Stimulated activated CD4-positive, alpha-beta T cell treated with anti-CD3 and anti-CD28 coated beads, Interleukin-4, amount 100 ng/mL, for 48 hours (primary cell): ENCODE measurements around the gene ARHGEF1.

Experiments used
- DNase-seq, 2 donors: peaks; one replicate each; pipeline ENCODE4 v3.0.0-alpha.2; 2020; ENCODE audit warnings: low read depth in 2 of 2

Gene ARHGEF1

DNA sequence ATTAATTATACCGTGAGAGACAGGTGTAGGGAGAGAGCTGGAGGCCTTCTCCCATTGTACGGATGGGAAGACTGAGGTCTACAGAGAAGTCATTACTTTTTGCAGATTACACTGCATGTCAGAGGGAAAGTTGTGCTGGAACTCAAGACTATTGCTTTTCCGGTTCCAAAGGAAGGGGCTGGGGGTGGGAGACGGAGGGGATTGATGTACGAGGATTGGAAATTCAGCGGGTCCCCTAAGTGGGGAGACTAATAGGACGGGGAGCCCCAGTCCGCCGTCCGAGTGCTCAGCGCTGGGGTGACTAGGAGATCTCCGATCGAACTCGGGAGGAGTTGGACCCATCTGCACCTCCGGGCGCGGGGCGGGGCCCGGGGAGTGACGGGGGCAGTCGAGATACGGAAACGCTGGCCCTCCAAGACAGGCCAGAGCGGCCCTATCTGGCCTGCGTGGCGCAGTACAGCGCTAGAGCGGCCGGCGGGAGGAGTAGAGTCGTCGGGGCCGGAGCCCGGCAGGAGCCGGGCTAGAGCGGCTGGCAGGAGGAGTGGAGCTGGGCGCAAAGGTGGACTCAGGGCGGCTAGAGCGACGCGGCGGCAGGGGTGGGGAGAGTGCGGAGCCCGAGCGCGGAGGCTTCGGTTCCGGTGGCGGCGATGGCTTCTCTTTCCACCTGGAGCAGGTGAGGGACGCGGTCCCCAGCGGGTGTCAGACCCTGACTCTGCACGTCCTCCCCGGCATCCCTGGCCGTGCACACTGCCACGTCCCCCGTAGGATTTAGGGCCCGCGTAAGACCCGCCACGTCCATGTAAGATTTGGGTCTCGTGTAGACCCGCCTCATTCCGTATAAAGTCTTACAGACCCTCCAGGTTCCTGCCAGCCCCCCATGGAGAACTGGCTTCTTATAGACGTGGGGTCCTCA lies 1.1 kb downstream of the ARHGEF1 start:
- peak; percentile 86 to 87 for DNase-seq

DNA sequence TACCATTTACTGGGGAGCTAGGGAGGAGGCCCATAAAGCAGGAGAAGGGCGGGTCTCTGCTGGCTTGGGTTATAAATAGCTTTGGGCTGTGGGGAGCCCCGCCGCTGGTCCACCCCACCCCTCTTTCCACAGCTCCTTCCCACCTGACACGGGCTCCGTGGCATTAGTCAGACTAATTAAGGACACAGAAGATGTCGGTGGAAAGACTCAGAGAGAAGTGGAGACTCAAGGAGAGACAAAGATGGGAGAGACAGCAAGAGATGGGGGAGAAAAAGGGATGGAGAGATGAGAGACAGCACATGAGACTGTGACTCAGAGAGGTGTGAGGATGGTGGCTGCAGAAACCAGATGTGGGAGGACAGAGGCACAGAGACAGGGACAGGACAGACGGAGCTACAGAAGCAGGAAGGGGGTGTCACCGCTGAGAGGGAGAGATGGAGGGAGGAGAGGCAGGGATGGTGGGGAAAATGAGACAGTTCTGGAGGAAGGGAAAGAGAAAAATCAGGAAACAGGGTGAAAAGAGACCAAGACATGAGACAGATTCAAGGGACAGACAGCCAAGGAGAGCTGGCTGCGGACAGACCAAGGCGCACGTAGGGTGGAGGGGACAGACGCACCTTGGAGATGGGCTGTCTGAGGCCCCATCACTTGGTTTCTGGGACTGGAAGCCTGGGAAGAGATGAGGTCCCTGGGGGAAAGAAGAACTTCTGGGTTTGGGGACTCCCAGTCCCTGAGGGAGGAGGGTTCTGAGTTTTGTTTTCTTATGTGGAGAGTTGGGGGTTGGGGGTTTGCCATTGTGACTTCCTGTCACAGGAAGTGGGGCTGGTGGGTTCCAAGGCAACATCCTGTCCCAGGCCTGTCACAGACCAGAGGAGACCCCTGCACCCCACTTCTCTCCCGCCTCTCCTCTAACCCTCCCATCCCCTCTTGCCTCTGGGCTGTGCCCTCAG lies 4.1 kb downstream of the ARHGEF1 start:
- peak in 1 of 2 donors; percentile 46 for DNase-seq

DNA sequence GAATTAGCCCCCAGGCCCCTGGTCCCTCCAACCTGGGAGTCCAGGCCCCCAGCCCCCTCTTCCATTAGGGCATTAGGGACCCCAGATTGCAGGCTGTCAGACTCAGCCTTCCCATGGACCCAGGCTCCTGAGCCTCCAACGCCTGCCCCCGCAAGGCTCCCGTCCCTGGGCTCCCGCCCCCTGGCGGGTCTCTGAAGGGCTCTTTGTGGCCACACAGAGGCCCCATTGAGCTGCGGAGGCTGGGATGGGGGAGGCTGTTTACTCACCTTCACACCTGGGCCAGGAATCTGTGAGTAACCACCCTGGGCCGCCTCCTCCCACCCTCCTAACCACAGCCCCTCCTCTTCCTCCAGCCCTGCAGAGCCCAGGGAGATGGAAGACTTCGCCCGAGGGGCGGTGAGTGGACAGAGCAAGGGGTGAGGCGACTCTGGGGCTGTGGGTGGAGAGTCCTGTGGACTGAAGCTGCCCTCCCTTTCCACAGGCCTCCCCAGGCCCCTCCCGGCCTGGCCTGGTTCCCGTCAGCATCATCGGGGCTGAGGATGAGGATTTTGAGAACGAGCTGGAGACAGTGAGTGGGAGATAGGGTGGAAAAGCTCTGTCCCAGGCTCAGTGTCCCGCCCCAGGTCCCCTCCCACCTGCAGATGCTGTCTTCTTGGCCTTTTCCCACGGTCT lies 4.9 kb downstream of the ARHGEF1 start:
- peak; percentile 74 to 80 for DNase-seq

DNA sequence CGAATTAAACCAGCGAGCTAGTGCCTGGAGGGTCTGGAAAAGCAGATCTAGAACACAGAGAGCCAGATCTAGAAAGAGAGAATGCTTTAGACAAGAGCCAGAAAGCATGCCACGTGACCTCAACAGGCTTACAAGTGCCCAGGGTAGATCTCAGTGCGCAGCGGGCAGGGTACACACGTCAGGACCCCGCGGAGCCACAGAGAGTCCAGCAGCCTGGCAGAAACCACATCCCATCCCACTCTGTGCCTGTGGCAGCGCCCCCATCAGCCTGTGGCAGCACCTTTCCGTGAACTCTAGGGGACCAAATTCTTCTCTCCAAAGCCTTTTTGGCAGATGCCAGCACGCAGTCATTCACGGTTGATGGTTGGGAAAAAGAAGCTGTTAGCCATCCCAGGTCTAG lies 5.9 kb downstream of the ARHGEF1 start:
- DNase-seq = no peak

DNA sequence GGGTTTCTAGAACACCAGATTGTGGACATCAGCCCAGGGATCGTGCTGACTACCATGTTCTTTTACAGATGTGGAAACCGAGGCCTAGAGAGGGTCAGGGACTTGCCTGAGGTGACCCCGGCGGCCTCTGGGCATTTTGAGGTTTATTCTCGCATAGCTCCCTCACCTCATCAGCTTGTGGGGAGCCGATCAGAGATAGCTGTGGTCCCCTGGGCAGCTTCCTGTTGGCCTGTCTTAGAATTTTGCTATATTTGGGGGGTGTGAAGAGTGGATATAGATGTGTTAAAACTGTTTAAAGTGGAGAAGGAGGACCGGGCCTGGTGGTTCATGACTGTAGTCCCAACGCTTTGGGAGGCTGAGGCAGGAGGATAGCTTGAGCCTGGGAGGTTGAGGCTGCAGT lies 6.9 kb downstream of the ARHGEF1 start:
- DNase-seq = no peak

DNA sequence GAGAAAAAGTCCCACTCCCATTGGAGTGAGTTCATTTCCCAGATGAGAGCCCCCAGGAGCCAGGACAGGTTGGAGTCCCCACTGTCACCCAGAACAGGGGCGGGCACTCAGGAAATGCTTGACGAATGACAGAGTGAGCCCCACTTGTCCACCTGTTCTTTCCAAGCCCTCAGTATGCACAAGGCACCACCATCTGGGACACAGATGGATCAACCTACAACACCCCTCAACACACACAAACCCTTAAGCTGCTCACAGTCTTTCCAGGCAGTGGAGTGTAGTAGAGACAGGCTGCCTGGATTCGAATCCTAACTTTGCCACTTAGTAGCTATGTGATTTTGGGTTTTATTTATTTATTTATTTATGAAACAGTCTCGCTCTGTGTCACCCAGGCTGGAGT lies 8.0 kb downstream of the ARHGEF1 start:
- no peak for DNase-seq

DNA sequence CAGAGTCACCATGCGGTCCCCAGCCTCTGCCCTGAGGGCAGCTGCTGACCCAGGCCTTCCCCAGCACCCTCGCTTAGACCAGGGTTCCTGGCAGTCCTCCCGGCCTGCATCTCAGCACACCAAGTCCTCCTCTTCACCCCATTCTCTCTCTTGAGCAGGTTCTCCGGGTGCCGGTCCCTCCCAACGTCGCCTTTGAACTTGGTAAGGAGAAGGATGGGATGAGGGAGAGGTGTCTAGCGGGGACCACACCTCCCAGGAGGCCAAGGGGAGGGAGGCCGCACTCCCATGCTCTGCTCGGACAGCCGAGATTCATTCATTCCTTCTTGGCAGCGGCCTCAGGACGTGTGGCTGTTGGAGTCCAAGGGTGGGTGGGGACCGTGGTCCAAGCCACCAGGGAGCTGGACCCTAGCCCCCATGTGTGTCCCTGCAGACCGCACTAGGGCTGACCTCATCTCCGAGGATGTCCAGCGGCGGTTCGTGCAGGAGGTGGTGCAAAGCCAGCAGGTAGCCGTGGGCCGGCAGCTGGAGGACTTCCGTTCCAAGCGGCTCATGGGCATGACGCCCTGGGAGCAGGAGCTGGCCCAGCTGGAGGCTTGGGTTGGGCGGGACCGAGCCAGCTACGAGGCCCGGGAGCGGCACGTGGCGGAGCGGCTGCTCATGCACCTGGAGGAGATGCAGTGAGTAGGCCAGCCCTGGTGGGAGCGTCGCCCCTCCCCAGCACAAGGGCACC lies 9.4 kb downstream of the ARHGEF1 start:
- DNase-seq = no peak

DNA sequence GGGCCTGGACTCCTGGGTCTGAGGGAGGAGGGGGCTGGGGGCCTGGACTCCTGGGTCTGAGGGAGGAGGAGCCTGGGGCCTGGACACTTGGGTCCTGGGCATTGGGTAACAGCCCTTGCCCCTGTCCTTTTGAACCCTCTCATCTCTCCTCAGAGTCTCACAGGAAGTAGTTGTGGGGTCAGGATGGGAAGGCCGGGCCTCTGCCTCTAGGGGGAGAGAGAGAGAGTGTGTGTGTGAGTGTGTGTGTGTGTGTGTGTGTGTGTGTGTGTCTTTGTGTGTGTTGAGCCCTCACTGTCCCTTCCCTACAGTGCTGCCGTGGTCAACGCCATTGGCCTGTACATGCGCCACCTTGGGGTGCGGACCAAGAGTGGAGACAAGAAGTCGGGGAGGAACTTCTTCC lies 10.9 kb downstream of the ARHGEF1 start:
- DNase-seq = no peak

DNA sequence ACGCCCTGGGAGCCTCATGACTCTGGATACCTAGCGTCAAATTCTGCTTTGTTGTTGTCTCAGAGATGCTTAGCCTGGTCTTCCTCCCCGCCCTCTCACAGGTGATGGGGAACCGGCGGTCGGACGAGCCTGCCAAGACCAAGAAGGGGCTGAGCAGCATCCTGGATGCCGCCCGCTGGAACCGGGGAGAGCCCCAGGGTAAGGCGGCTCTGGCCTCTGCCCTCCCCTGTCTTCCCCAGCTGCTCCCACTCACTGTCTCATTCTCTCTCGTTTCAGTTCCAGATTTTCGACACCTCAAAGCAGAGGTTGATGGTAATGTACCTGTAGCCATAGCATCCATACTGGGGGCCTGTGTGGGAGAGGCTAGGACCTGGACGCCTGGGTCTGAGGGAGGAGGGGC lies 11.4 kb downstream of the ARHGEF1 start:
- DNase-seq = no peak

DNA sequence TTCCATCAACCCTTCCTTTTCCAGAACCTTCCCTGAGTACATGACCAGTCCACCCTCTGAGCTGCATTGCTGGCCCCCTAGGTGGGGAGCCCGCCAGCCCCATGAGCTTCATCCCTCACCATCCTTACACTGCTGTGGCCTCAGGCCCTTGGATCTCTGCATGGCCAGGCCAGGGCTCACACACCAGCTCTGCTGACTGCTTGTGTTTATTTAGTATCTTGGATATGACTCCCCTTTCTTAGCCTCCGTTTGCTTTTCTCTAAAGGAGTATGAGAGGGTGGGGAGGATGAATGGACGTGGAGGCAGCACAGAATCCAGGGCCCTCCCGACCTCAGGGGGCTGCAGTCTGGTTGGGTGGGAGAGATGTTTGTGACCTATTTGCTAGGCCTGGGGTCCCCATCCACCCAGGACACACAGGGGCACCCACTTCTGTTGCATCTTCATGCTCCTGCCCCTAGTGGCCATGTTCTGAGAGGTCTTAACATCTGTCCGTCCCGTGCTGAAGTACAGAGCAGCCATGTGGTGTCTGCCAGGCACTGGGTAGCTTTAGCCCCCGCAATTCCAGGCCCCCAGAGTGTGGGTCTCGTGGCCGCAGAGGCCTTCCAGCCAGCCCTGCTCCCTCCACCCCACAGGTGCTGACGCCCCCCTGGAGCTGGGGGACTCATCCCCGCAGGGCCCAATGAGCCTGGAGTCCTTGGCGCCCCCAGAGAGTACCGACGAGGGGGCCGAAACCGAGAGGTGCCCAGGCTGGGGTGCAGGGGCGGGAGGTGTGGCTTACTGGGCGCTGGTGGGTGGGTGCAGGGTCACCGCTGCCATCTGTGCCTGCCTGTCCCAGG lies 13.0 kb downstream of the ARHGEF1 start:
- DNase-seq = no peak

DNA sequence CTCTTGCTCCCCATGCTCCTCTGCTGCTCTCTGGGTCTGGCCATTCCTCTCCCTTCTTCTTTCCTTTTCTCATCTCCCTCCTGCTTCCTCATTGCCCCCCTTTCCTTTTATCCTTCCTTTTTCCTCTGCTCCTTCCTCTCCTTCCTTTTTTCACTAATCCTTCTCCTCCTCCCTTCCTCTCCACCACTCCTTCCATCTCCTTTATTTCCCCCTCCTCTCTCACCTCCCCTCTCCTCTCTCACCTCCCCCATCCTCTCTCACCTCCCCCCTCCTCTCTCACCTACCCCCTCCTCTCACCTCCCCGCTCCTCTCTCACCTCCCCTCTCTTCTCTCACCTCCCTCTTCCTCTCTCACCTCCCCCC lies 13.6 kb downstream of the ARHGEF1 start:
- no peak for DNase-seq

DNA sequence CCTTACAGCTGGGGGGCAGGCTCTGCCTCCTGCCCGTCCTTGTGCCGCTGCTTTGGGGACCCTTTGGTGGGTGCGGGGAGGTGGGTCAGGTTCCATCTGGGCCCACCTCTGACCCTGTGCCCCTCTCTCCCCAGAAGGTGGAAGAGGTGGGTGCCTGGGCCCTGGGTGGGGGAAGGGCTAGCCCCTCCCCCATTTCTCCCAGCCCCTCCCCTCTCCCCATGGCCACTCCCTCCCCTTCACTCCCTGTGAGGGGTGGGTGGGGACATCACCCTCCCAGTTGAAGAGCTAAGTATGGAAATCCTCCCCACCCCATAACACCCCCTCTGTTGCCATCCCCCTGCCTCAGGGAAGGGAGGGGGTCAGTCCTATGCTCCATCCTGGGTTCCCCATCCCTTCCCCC lies 14.2 kb downstream of the ARHGEF1 start:
- no peak for DNase-seq

DNA sequence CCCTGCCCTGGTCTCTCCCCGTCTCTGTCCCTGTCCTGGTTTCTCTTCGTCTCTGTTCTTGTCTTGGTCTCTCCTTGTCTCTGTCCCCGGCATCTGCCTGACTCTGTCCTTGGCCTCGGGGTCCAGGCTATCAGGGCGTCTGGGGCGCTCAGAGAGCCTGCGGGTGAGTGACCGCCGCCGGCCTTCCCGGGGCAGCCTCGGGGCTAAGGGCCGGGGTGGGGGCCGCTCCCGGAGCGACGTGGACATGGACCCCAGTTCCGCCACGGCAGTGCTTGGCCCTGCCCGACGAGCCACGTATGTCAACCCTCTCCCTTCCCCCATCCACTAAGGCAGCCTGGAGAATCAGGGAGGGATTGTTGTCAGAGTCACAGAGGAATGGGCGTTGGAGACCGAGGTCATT lies 14.8 kb downstream of the ARHGEF1 start:
- DNase-seq = no peak

DNA sequence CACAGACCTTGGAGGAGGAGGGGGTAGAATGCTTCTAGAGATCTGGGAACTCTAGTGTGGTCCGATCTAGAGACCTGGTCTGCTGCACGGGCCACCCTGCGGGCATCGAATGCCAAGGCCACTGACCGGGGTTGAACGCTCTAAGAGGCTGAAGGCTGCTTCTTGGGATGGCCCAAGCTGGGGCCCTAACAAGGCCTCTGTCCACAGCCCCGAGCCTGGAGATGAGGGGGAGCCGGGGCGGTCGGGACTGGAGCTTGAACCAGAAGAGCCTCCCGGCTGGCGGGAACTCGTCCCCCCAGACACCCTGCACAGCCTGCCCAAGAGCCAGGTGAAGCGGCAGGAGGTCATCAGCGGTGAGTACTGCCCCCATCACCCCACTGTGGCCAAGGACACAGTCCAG lies 15.3 kb downstream of the ARHGEF1 start:
- no peak for DNase-seq

DNA sequence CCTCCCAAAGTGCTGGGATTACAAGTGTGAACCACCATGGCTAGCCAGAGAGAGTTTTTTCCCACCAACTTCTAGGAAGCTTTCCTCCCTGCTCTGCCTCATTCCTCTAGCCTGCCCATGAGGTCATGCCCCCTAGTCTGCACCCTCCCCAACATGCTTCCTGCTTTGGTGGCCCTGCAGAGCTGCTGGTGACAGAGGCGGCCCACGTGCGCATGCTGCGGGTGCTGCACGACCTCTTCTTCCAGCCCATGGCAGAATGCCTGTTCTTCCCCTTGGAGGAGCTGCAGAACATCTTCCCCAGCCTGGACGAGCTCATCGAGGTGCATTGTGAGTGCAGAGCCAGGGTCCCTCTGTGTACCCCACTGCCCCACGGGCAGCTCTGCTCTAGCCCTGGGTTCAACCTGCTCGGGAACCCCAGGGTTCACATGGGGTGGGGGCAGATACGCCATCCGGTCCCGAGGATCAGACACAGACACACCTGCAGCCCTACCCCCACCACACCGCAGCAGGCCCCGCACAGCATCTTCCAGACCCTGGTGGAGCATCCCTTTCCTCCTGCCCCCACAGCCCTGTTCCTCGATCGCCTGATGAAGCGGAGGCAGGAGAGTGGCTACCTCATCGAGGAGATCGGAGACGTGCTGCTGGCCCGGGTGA lies 18.9 kb downstream of the ARHGEF1 start:
- DNase-seq = no peak

DNA sequence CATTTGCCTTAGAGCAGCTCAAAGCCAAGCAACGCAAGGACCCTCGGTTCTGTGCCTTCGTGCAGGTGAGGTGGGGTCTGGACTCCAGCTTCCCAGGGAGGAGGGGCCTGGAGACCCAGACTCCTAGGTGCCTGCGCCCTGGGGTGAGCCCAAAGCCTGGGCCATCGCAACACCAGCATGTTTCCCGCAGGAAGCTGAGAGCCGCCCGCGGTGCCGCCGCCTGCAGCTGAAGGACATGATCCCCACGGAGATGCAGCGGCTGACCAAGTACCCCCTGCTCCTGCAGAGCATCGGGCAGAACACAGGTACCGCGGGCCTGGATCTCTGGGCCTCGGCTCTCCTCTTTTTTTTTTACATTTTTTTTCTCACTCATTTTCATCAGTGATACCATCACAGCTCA lies 19.6 kb downstream of the ARHGEF1 start:
- no peak for DNase-seq

DNA sequence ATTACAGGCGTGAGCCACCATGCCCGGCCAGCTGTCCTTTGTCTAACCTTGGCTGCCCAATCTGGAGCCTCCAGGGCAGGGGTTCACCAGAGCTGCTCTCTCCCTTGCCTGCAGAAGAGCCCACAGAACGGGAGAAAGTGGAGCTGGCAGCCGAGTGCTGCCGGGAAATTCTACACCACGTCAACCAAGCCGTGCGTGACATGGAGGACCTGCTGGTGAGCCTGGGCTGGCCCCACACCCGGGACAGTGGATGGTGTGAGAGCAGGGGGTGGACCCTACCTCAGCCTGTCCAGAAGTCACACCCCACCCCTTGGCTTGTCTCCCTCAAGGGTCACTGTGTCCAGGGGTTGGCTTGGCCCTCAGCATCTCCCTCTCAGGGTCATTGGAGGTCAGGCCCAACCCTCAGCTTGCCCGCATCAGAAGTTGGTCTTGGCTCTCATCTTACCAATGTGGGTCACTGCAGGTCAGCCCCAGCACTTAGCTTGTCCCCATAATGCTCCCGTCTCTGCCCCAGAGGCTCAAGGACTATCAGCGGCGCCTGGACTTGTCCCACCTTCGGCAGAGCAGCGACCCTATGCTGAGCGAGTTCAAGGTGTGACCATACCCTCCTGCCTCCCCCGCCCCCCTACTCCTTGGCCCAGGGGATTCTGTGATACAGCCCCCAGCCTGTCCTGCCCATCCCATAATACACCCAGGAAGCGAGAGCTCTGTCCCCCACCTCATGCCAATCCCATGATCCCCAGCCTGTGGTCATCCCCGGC lies 20.4 kb downstream of the ARHGEF1 start:
- no peak for DNase-seq

DNA sequence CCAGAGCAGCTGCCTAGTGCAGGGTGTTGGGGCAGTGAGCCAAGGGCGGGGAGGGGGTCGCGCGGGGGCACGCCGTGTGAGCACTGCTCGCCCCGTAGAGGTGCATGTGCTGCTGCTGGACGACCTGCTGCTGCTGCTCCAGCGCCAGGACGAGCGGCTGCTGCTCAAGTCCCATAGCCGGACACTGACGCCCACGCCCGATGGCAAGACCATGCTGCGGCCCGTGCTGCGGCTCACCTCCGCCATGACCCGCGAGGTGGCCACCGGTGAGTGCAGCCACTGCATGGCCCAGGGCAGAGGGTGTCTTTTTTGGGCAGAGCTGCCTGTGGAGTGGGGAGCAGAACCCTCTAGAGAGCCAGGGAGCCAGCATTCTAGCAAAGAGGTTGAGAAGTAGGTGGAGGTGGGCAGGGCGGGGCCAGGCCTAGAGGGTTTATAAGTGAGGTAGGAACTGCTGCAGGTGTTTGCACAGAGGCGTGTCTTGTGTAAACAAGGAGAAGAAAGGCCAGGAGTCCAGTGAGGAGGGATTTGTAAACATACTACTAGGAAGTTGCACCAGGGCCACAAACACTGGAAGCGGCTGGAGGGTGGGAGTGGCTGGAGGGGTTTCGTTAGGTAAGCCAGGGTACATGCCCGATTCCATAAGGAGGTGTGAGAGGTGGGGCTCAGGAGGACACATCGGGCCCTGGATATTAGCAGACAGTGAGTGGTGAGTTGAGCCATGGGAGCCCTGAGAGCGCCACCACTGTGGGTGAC lies 21.3 kb downstream of the ARHGEF1 start:
- no peak for DNase-seq
